ENCODE measurements around the gene SEPTIN8. TPM values are rescaled to one million over a fixed set of nuclear protein-coding genes. Genes with fewer than 3 reads are reported as not detected.

Gene SEPTIN8
- total RNA-seq, 1 donor from 2014 or later = 97.5 TPM

- no peaks in the 10 kb centered on the region for H4K20me1 ChIP-seq (ENCODE audit: insufficient read depth, low read length)
Measured at GRCh38 chr5:132810605-132811004, 33.6 kb upstream of the SEPTIN8 start.

GRCh38 chr5:132808866-132809265 is 31.8 kb upstream of the SEPTIN8 start:
- H3K4me3 Mint-ChIP-seq (ENCODE audit: unreplicated experiment) = no peak overlapping the region
- H3K36me3 ChIP-seq (ENCODE audit: insufficient read depth, low read length) = no peaks in the 10 kb centered on the region
- no peak overlapping the region for H3K4me2 ChIP-seq (ENCODE audit: low read length)
- H2AFZ ChIP-seq (ENCODE audit: low read depth, low read length) = no peak overlapping the region
- peaks cover 3% of the 10 kb centered on the region for H3K4me1 Mint-ChIP-seq (ENCODE audit: low read depth, unreplicated experiment)
- H3K36me3 Mint-ChIP-seq (ENCODE audit: low read depth, unreplicated experiment) = no peaks in the 10 kb centered on the region
- H4K20me1 ChIP-seq (ENCODE audit: insufficient read depth, low read length) = no peaks in the 10 kb centered on the region
- no peak overlapping the region for H3K27ac Mint-ChIP-seq (ENCODE audit: unreplicated experiment)
- peaks cover 20% of the 10 kb centered on the region for H3K27me3 ChIP-seq (ENCODE audit: insufficient read depth, low read length)
- H3K4me1 ChIP-seq (ENCODE audit: insufficient read depth, low read length) = peaks cover 4% of the 10 kb centered on the region
- H3K4me3 ChIP-seq (ENCODE audit: insufficient read depth, low read depth, low read length) = no peak overlapping the region
- peaks cover 5% of the 10 kb centered on the region for H3K9me3 Mint-ChIP-seq (ENCODE audit: unreplicated experiment)
- H3K79me2 ChIP-seq (ENCODE audit: insufficient read depth, low read length) = no peaks in the 10 kb centered on the region
- FAIRE-seq (no peak), DNase-seq (ENCODE audit: low read depth) (no peak)
- no peak overlapping the region for H3K27ac ChIP-seq (ENCODE audit: low read depth, low read length)
- H3K9me3 ChIP-seq (ENCODE audit: insufficient read depth, low read depth, low read length) = no peaks in the 10 kb centered on the region
- H3K9ac ChIP-seq (ENCODE audit: low read length) = no peak overlapping the region
- no peak for TF ChIP-seq CTCF (IDR thresholded peaks at IDR 0.05; ENCODE audit: insufficient read depth, low read depth, low read length)
- TF ChIP-seq EZH2 (IDR thresholded peaks at IDR 0.05; ENCODE audit: insufficient read depth, low read length) = no peak
- H3K27me3 Mint-ChIP-seq (ENCODE audit: low read depth, unreplicated experiment) = peaks cover 30% of the 10 kb centered on the region

More at GRCh38 chr5:132810605-132811004, 33.6 kb upstream of the SEPTIN8 start:
- no peaks in the 10 kb centered on the region for H3K9me3 Mint-ChIP-seq (ENCODE audit: unreplicated experiment)
- no peak overlapping the region for H3K9ac ChIP-seq (ENCODE audit: low read length)
- FAIRE-seq (no peak), DNase-seq (ENCODE audit: low read depth) (no peak)
- peaks cover 20% of the 10 kb centered on the region for H3K27me3 ChIP-seq (ENCODE audit: insufficient read depth, low read length)
- no peak overlapping the region for H3K4me3 ChIP-seq (ENCODE audit: insufficient read depth, low read depth, low read length)
- H3K4me2 ChIP-seq (ENCODE audit: low read length) = no peak overlapping the region
- H3K4me1 ChIP-seq (ENCODE audit: insufficient read depth, low read length) = peaks cover 7% of the 10 kb centered on the region
- no peaks in the 10 kb centered on the region for H3K9me3 ChIP-seq (ENCODE audit: insufficient read depth, low read depth, low read length)
- H3K79me2 ChIP-seq (ENCODE audit: insufficient read depth, low read length) = no peaks in the 10 kb centered on the region
- no peak overlapping the region for H3K27ac ChIP-seq (ENCODE audit: low read depth, low read length)
- no peak overlapping the region for H3K4me3 Mint-ChIP-seq (ENCODE audit: unreplicated experiment)
- H3K27me3 Mint-ChIP-seq (ENCODE audit: low read depth, unreplicated experiment) = peaks cover 36% of the 10 kb centered on the region
- H3K27ac Mint-ChIP-seq (ENCODE audit: unreplicated experiment) = no peak overlapping the region
- no peaks in the 10 kb centered on the region for H3K36me3 Mint-ChIP-seq (ENCODE audit: low read depth, unreplicated experiment)
- H3K4me1 Mint-ChIP-seq (ENCODE audit: low read depth, unreplicated experiment) = peaks cover 6% of the 10 kb centered on the region
- no peaks in the 10 kb centered on the region for H3K36me3 ChIP-seq (ENCODE audit: insufficient read depth, low read length)
- TF ChIP-seq CTCF (IDR thresholded peaks at IDR 0.05; ENCODE audit: insufficient read depth, low read depth, low read length) (no peak), EZH2 (IDR thresholded peaks at IDR 0.05; ENCODE audit: insufficient read depth, low read length) (no peak)
- H2AFZ ChIP-seq (ENCODE audit: low read depth, low read length) = no peak overlapping the region

GRCh38 chr5:132808448-132808847 is 31.4 kb upstream of the SEPTIN8 start:
- H3K9me3 Mint-ChIP-seq (ENCODE audit: unreplicated experiment) = peaks cover 5% of the 10 kb centered on the region
- FAIRE-seq = no peak
- H3K79me2 ChIP-seq (ENCODE audit: insufficient read depth, low read length) = no peaks in the 10 kb centered on the region

More at GRCh38 chr5:132808448-132808847, 31.4 kb upstream of the SEPTIN8 start:
- no peaks in the 10 kb centered on the region for H3K9me3 ChIP-seq (ENCODE audit: insufficient read depth, low read depth, low read length)
- no peaks in the 10 kb centered on the region for H3K36me3 ChIP-seq (ENCODE audit: insufficient read depth, low read length)
- H3K4me3 ChIP-seq (ENCODE audit: insufficient read depth, low read depth, low read length) = no peak overlapping the region
- H2AFZ ChIP-seq (ENCODE audit: low read depth, low read length) = no peak overlapping the region
- TF ChIP-seq EZH2 (IDR thresholded peaks at IDR 0.05; ENCODE audit: insufficient read depth, low read length) (no peak), CTCF (IDR thresholded peaks at IDR 0.05; ENCODE audit: insufficient read depth, low read depth, low read length) (no peak)
- H3K36me3 Mint-ChIP-seq (ENCODE audit: low read depth, unreplicated experiment) = no peaks in the 10 kb centered on the region
- H3K4me2 ChIP-seq (ENCODE audit: low read length) = no peak overlapping the region
- H3K4me1 ChIP-seq (ENCODE audit: insufficient read depth, low read length) = peaks cover 3% of the 10 kb centered on the region
- H4K20me1 ChIP-seq (ENCODE audit: insufficient read depth, low read length) = no peaks in the 10 kb centered on the region
- no peak for DNase-seq (ENCODE audit: low read depth)
- H3K4me1 Mint-ChIP-seq (ENCODE audit: low read depth, unreplicated experiment) = peaks cover 3% of the 10 kb centered on the region
- H3K27ac ChIP-seq (ENCODE audit: low read depth, low read length) = no peak overlapping the region
- H3K9ac ChIP-seq (ENCODE audit: low read length) = no peak overlapping the region
- H3K27me3 ChIP-seq (ENCODE audit: insufficient read depth, low read length) = peaks cover 17% of the 10 kb centered on the region
- H3K4me3 Mint-ChIP-seq (ENCODE audit: unreplicated experiment) = no peak overlapping the region
- peaks cover 30% of the 10 kb centered on the region for H3K27me3 Mint-ChIP-seq (ENCODE audit: low read depth, unreplicated experiment)
- H3K27ac Mint-ChIP-seq (ENCODE audit: unreplicated experiment) = no peak overlapping the region
